GM12873 (cell line): ENCODE results near the gene POU4F1.

Experiments used
- TF ChIP-seq, protein P1 (sequence below): IDR thresholded peaks from 2 replicates; pipeline ENCODE4 v1.5.1; 2012; ENCODE audit warnings: low read depth, mild to moderate bottlenecking, moderate library complexity, low read length, control low read depth; ENCODE audit not compliant: insufficient read depth; ENCODE audit errors: missing control alignments

POU4F1 gene

DNA sequence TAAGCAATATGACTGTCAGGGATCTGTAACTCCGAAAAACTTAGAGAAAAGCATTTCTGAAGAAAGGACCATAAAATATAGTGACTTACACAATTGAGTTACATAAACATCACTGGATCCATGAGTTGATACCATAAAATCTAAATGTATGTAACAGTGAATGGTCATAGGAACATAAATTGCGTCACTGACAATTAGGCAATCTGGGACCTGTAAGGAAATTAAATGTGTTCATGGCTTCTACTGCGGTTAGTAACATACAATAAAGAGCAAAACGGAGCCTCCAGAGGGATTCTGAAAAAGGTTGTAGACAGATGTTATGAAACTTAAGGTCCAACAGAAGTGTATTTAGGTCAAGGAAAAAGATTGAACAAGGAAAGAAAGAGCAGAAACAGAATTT is 27.1 kb downstream of the POU4F1 start:
- TF ChIP-seq, protein P1, sequence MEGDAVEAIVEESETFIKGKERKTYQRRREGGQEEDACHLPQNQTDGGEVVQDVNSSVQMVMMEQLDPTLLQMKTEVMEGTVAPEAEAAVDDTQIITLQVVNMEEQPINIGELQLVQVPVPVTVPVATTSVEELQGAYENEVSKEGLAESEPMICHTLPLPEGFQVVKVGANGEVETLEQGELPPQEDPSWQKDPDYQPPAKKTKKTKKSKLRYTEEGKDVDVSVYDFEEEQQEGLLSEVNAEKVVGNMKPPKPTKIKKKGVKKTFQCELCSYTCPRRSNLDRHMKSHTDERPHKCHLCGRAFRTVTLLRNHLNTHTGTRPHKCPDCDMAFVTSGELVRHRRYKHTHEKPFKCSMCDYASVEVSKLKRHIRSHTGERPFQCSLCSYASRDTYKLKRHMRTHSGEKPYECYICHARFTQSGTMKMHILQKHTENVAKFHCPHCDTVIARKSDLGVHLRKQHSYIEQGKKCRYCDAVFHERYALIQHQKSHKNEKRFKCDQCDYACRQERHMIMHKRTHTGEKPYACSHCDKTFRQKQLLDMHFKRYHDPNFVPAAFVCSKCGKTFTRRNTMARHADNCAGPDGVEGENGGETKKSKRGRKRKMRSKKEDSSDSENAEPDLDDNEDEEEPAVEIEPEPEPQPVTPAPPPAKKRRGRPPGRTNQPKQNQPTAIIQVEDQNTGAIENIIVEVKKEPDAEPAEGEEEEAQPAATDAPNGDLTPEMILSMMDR: no peak

DNA sequence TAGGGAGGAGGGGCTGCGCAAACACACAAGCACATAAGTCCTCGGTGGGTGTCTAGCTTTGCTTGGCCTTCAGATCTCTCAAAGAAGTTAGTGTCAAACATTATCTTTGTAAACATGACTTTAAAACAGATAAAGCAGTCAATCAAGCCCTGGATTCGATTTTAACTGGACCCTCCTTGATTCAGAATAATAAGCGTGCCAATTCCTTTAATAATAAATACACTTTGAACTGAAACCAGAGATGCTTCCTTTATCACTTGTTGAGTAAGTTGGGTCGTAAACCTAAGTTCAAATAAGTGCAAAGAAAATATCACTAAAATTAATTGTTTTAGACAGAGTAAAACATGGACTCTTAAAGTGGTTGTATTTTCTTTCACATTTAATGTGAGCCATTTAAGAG is 30.9 kb downstream of the POU4F1 start:
- TF ChIP-seq, protein P1: no peak

DNA sequence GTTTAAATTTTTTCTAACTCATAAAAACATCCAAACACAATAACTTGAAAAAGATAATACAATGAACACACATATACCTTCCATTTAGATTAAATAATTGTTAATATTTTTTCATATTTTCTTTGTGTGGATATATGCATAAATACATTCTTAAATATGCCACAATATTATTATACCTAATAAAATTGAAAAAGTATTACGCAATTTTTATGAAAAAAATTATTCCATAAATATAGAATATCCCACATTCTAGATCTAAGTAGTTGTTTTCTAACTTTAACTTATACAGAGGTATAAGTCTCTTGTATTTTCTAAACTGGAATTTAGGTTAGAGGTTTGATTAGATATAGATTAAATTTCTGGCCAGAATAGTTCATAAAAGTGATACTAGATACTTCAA is 34.3 kb downstream of the POU4F1 start:
- TF ChIP-seq, protein P1: no peak

DNA sequence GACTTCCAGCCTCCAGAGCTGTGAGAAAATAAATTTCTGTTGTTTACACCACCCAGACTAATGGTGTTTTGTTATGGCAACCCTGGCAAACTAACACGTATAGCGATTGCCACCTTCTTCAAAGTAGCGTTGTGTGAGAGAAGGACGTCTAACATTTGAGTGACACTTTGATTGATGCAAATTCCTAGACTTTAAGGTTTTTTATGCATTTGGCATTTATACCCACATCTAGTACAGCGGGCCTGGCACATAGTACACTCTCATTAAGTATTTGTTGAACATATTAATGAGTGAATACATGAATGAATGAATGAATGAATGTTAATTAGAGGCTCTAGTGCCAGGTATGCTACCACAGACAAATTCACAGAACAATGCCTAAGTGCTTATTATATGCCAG is 36.7 kb downstream of the POU4F1 start:
- TF ChIP-seq, protein P1: no peak

DNA sequence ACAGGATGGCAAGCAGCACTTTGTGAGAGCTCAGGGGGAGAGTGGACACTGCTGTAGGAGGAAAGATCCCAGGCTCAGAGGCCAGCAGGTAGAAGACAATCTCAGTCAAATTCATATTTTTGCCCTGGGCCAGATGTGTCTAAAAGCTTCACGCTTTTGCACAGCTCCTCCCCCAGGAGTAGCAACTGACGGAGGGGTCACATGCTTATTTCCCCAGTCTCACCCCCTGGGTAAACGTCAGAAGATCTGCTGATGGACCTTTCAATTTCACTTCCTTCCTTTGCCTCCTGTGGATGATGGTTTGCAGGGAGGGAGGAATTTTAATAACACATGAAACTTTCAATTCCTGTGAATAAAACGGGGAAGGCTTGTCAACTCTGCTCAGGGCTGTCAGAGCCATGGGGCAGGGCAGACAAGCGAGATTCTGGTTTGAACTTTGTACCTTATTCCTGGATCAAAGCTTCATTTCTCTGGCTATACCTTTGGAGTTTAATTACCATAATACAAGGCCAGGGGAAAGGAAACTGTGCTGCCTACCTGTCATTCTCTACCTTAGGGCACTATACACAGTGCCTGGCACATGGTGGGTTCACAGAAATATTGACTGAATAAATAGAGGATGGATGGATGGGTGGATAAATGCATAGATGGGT is 41.0 kb downstream of the POU4F1 start:
- TF ChIP-seq, protein P1: no peak
